Mucosa of descending colon (tissue), 3 donors: Measurements from ENCODE around the gene YTHDF2. TPM values are rescaled to one million over a fixed set of nuclear protein-coding genes. Genes with fewer than 3 reads are reported as not detected.

Source experiments
- ATAC-seq: fragments of 200-7000 bp; cut with Tn5 transposase; one replicate; pipeline ENCODE4 v1.9.1; 2020; ENCODE audit warnings: mild to moderate bottlenecking, moderate library complexity
- DNase-seq, 3 donors: peaks; one replicate each; pipeline ENCODE4 v3.0.0-alpha.2; 2020
- H3K36me3 ChIP-seq: fragments of 200-600 bp; one replicate; pipeline ENCODE4 v1.8.0; 2021; ENCODE audit warnings: low read depth, mild to moderate bottlenecking
- H3K4me1 ChIP-seq: fragments of 200-600 bp; one replicate; pipeline ENCODE4 v1.8.0; 2021; ENCODE audit warnings: low read depth, mild to moderate bottlenecking
- H3K4me3 ChIP-seq: fragments of 200-600 bp; one replicate; pipeline ENCODE4 v1.8.0; 2021; ENCODE audit warnings: mild to moderate bottlenecking
- H3K9me3 ChIP-seq: fragments of 200-600 bp; one replicate; pipeline ENCODE4 v1.8.0; 2021; ENCODE audit warnings: mild to moderate bottlenecking
- intact Hi-C, 2 donors: fragments of 100-400 bp; cut with DNase I in 1 of 2; cut with micrococcal nuclease in 1 of 2; formaldehyde crosslinking; loops; one replicate each; pipeline versions ENCODE4 v1.11.0 to v1.11.1; 2022; cut with DNase I, micrococcal nuclease
- total RNA-seq, 3 donors: library from RNA; stranded (reverse); fragmentation: NEBNext Ultra II Directional in 2 of 3; extraction: Animal tissue kit (Norgen Biotek cat#: 25700) in 2 of 3; gene quantifications; one replicate each; pipeline versions ENCODE4 v1.2.1 to v1.2.4, GENCODE V29; 2021 to 2023
- TF ChIP-seq, protein P1 (sequence below): fragments of 200-600 bp; IDR thresholded peaks from one replicate; pipeline ENCODE4 v1.8.0; 2022; ENCODE audit warnings: antibody characterized with exemption, mild to moderate bottlenecking
- donor health status: DM: no; HTN: no; CAD: no; lungs with moderate emphysema.
- donor health status: DM: no; HTN: no; CAD: no.
- donor health status: DM: no; HTN: yes; CAD: no.

The YTHDF2 gene
- total RNA-seq, 3 donors from 2014 or later: 55.7 to 59.0 (median 55.8) TPM

DNA sequence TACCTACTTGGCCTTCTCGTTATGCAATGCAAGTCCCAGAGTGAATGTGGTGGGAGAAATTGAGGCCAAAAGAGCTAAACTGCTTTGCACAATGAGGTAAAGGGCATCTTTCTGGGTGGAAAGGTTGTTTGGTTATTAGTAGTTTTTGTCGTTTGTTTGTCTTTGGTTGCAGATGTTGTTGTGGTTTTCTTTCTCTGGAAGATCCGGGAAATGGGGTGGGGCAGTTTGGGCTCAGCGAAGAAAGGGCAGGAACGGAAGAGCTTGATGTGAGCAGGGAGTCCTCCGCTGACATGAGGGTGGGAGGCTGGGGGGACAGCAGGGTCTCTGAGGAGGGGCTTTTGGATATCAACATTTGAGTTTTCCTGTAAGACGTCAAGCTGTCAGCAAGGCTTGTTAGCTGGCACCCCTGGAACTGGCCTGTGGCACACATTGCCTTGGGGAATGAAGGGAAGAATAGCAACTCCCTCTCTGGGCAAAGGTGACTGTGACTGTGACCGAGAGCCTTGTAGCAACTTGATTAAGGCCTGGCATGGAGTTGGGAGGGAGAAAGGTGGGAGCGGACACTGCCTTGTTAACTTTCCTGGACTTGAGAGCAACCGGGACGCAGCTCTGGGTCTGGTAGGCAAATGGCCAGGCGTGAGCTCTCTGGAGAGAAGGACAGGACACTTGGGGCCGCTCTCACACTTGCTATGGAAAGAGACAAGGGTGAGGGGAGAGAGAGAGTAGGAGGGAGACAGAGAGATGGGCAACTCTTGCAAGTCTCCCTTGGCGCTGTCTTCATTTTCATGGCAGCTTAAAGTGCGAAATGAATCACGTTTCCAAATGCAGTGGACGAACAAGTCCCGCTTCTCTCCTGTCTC lies 59.8 kb downstream of the YTHDF2 start:
- Histone ChIP-seq H3K4me3 (no peak overlapping the region), H3K36me3 (no peaks in the 10 kb centered on the region), H3K9me3 (no peaks in the 10 kb centered on the region), H3K4me1 (no peaks in the 10 kb centered on the region)
- intact Hi-C loops: no loop called here
- TF ChIP-seq, protein P1, sequence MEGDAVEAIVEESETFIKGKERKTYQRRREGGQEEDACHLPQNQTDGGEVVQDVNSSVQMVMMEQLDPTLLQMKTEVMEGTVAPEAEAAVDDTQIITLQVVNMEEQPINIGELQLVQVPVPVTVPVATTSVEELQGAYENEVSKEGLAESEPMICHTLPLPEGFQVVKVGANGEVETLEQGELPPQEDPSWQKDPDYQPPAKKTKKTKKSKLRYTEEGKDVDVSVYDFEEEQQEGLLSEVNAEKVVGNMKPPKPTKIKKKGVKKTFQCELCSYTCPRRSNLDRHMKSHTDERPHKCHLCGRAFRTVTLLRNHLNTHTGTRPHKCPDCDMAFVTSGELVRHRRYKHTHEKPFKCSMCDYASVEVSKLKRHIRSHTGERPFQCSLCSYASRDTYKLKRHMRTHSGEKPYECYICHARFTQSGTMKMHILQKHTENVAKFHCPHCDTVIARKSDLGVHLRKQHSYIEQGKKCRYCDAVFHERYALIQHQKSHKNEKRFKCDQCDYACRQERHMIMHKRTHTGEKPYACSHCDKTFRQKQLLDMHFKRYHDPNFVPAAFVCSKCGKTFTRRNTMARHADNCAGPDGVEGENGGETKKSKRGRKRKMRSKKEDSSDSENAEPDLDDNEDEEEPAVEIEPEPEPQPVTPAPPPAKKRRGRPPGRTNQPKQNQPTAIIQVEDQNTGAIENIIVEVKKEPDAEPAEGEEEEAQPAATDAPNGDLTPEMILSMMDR: no peak
- no peak for ATAC-seq
- no peak for DNase-seq

DNA sequence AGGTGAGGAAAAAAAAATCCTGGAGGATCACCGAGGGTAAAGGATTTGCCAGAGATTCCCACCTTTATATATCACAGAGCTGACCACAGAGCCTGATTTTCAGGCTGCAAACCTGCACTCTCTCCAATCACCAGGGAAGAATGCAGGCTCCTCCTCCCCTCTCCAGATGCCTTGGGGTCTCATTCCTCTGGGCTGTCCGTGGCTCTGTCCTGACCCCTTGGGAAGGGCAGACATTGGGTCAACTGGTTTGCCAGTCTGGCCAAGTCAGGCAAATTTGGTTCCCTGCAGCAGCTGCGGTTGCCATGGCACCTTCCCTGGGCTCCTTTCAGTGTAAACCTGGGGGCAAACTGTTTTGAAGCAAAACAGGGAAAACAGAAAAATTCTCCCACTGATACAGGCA lies 63.6 kb downstream of the YTHDF2 start:
- no peaks in the 10 kb centered on the region for H3K36me3 ChIP-seq
- no peaks in the 10 kb centered on the region for H3K4me1 ChIP-seq
- TF ChIP-seq, protein P1: no peak
- H3K9me3 ChIP-seq: no peaks in the 10 kb centered on the region
- no peak overlapping the region for H3K4me3 ChIP-seq
- intact Hi-C loops: no loop called here
- no peak for ATAC-seq
- no peak for DNase-seq

DNA sequence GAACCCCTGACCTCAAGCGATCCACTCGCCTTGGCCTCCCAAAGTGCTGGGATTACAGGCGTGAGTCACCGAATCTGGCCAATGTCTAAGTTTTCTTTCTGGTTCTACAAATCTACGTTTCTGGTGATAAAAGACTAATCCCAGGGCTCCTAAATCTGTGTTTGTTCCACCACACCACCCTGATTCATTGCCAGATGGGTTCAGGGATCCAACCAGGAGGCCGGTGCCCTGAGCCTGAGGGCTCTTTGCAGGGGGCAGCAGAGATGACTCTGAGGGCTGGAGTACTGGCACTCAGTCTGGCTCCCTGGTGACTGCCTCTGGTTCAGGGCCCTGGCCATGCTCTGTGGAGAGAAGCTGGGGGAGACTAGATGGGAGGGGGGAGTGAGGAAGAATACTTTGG lies 64.7 kb downstream of the YTHDF2 start:
- intact Hi-C loops: no loop called here
- Histone ChIP-seq H3K4me3 (no peak overlapping the region), H3K9me3 (no peaks in the 10 kb centered on the region), H3K4me1 (no peaks in the 10 kb centered on the region), H3K36me3 (no peaks in the 10 kb centered on the region)
- ATAC-seq (no peak), DNase-seq (no peak)
- TF ChIP-seq, protein P1: no peak

DNA sequence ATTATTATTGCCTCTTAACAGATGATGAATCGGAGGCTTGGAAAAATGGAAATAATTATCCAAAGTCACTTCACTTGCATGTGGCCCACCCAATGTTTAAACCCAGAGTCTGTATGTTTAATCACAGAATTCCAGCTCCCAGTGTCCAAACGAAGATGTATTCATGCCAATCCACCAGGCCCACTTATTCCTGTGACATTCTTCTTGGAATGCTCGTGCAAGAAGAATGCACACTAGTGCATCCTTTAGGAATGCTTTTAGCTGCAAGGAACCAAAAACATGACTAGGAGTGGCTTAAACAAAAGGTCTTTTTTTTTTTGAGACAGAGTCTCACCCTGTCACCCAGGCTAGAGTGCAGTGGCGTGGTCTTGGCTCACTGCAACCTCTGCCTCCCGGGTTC lies 66.3 kb downstream of the YTHDF2 start:
- Histone ChIP-seq H3K4me3 (no peak overlapping the region), H3K9me3 (no peaks in the 10 kb centered on the region), H3K36me3 (no peaks in the 10 kb centered on the region), H3K4me1 (no peaks in the 10 kb centered on the region)
- DNase-seq: no peak
- intact Hi-C loops: no loop called here
- no peak for ATAC-seq
- TF ChIP-seq, protein P1: no peak

DNA sequence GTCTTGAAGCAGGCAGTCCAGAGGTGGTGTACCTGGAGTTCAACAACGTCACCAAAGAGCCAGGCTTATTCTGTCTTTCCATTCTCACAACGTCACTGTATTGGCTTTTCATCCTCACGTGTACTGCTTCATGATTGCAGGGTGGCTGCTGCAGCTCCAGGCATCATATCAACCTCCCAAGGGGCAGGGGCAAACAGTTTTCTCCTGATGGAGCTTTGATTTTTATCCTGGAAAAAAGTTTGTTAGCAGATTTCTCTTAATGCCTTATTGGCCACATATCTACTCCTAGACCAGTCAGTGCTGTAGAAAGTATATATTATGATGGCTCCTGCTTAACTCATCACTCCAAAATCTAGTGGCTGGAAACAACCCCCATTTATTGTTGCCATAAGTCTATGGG lies 66.9 kb downstream of the YTHDF2 start:
- ATAC-seq: no peak
- no peak for DNase-seq
- Histone ChIP-seq H3K9me3 (no peaks in the 10 kb centered on the region), H3K4me1 (no peaks in the 10 kb centered on the region), H3K36me3 (no peaks in the 10 kb centered on the region), H3K4me3 (no peak overlapping the region)
- TF ChIP-seq, protein P1: no peak
- intact Hi-C loops: no loop called here
